Measurements from ENCODE around the gene MAP3K21.

Gene MAP3K21

DNA sequence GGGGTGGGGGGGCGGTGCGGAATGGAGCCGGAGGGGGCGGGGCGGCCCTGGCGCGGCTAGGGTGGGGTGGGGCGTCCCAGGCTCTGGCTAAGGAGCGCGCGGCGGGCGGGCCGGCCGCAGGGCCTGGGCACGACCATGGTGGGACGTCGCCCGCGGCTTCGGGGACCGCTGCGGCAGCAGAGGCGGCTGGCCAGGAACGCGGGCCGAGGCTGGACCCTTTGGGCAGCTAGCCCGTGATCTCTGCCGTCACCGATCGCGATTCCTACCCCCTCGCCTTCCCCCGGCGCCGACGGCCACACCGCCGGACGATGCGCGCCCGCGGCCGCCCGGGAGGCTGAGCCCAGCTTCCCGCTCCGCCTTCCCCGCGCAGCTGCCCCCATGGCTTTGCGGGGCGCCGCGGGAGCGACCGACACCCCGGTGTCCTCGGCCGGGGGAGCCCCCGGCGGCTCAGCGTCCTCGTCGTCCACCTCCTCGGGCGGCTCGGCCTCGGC lies at the start of gene MAP3K21:
MAP3K21 (plus strand) TSS at position 74 of the 491 bp plus-strand sequence; CDS start at position 379, 305 bp downstream.
- DNase-seq (ENCODE audit: low read depth), result no peak
- peak within 1 kb of the TSS; percentile 68 for H3K4me3 ChIP-seq (ENCODE audit: low read depth, low read length)
- TF ChIP-seq, protein P1, sequence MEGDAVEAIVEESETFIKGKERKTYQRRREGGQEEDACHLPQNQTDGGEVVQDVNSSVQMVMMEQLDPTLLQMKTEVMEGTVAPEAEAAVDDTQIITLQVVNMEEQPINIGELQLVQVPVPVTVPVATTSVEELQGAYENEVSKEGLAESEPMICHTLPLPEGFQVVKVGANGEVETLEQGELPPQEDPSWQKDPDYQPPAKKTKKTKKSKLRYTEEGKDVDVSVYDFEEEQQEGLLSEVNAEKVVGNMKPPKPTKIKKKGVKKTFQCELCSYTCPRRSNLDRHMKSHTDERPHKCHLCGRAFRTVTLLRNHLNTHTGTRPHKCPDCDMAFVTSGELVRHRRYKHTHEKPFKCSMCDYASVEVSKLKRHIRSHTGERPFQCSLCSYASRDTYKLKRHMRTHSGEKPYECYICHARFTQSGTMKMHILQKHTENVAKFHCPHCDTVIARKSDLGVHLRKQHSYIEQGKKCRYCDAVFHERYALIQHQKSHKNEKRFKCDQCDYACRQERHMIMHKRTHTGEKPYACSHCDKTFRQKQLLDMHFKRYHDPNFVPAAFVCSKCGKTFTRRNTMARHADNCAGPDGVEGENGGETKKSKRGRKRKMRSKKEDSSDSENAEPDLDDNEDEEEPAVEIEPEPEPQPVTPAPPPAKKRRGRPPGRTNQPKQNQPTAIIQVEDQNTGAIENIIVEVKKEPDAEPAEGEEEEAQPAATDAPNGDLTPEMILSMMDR (IDR thresholded peaks at IDR 0.05; ENCODE audit: low read depth, low read length, missing control alignments), result no peak

DNA sequence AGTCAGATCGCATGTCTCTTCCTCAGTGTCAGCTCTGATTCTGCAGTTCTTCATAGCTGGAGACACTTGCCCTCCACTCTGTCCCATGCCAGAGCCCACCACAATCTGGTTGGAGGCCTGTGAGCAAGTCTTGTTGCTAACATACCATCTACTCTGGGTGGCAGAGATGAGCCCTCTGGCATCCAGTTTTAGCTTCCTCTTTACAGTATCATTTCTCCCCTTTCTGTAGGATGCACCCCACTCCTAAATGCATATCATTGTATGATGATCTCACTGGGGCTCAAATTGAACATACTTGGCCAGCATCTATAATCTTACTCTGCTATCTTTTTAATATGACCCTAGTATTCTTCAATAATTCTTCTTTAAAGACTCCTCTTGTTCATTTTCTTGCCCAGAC lies 48.9 kb upstream of the MAP3K21 start:
- DNase-seq (ENCODE audit: low read depth), result no peak
- TF ChIP-seq, protein P1 (IDR thresholded peaks at IDR 0.05; ENCODE audit: low read depth, low read length, missing control alignments), result no peak
- H3K4me3 ChIP-seq (ENCODE audit: low read depth, low read length), result no peak overlapping the region

DNA sequence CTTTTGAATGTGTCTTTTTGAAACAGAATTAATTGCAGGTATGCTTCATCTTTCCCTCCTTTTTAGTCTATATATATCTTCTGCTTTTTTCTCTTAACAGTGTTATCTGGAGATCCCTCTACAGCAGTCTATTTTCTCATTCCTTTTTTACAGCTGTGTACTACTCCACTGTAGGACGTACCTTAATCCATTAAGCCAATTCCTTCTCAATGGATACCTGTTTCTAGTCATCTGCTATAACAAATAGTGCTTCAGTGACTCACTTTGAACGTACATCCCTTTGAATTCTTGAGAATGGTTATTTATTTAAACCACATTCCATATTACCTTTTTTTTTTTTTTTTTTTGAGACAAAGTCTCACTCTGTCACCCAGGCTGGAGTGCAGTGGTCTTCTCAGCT lies 47.6 kb upstream of the MAP3K21 start:
- DNase-seq (ENCODE audit: low read depth), result no peak
- no peak overlapping the region for H3K4me3 ChIP-seq (ENCODE audit: low read depth, low read length)
- TF ChIP-seq, protein P1 (IDR thresholded peaks at IDR 0.05; ENCODE audit: low read depth, low read length, missing control alignments), result no peak

DNA sequence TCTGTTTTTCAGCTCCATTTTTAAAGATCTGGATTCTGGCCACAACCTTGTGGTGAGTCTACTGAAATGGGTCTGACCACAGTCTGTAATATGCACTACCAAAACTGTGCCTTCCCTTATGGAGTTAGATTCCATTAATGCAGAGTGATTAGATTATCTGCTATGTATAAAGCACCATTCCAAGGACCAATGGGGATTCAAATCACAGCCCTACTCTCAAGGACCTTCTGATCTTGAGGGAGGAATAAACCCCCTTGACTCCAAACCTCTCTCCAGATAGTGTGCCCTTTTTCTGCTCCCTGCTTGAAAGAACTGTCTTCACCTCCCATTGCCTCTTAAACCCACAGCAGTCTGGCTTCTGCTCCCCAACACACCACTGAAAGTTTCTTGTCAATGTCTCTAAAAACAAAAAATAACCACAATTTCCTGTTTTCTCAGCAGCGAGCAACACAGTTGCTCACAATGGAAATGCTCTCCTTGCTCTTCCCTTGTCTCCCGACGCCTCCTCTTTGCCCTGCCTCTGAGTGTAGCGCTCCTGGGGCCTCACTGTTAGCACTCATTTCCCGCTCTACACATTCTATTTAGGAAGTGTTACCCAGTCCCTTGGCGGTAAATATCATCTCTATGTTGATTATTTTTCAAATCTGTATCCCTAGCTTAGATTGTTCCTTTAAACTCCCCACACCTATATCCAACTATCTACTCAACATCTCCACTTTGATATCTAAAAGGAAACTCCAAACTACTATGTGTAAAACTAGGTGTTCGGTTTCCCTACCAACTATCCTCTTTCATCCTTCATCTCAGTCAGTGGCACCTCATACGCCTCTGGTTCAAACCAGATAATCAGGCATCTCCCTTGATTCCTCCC lies 45.6 kb upstream of the MAP3K21 start:
- no peak overlapping the region for H3K4me3 ChIP-seq (ENCODE audit: low read depth, low read length)
- TF ChIP-seq, protein P1 (IDR thresholded peaks at IDR 0.05; ENCODE audit: low read depth, low read length, missing control alignments), result no peak
- no peak for DNase-seq (ENCODE audit: low read depth)

DNA sequence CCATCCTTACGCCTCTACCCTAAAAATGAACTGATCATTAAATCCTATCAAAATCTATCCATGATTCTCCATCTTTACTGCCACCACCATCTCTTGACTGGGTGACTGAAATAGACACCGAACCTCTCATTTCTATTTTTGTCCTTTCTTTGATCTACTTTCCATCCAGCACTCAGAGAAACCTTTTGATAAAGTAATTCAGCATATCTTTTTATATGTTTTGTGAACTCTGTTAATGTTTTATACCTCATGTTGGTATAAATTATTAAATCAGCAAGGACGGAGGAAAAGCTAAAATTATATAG lies 45.0 kb upstream of the MAP3K21 start:
- no peak overlapping the region for H3K4me3 ChIP-seq (ENCODE audit: low read depth, low read length)
- TF ChIP-seq, protein P1 (IDR thresholded peaks at IDR 0.05; ENCODE audit: low read depth, low read length, missing control alignments), result no peak
- no peak for DNase-seq (ENCODE audit: low read depth)

DNA sequence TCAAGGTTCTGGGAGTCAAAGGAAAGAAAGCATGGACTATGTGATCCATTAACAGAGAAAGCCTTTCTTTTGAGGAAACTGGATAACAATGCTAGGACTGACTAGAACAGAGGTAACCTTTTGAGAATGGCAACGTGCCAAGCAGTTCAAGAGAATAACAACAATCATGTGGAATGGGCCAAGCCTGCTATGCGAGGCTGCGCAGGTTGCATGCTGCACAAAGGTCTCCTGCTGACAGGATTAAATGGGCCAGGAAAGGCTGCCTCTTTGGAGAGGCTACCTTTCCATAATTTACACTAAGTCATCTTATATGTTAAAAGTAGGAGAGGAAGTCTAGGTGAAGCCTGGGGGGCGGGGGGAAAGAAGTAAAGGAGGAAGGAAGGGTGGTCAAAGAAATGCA lies 37.8 kb upstream of the MAP3K21 start:
- H3K4me3 ChIP-seq (ENCODE audit: low read depth, low read length), result no peak overlapping the region
- no peak for DNase-seq (ENCODE audit: low read depth)
- TF ChIP-seq, protein P1 (IDR thresholded peaks at IDR 0.05; ENCODE audit: low read depth, low read length, missing control alignments), result no peak
